Measurements from ENCODE around the gene SCAI.
"Not testable (repeated sequence)": the region's sequence is repeated elsewhere in the genome, so short reads cannot be mapped to it uniquely, and the experiment has no call there.

SCAI gene

GRCh38 chr9:125100822-125101221, 42.5 kb downstream of the SCAI start:
- no peak for DNase-seq

GRCh38 chr9:125099816-125100215, 43.5 kb downstream of the SCAI start:
- no peak for DNase-seq

GRCh38 chr9:125095821-125096443, 47.4 kb downstream of the SCAI start:
- no peak for DNase-seq

GRCh38 chr9:125091121-125091520, 52.2 kb downstream of the SCAI start:
- peak; percentile 11 for DNase-seq

- DNase-seq: no peak
Observed at GRCh38 chr9:125089331-125089730, 54.0 kb downstream of the SCAI start.

- DNase-seq: no peak
Observed at GRCh38 chr9:125088752-125089151, 54.6 kb downstream of the SCAI start.

- DNase-seq: no peak
Observed at GRCh38 chr9:125085703-125086477, 57.4 kb downstream of the SCAI start.

GRCh38 chr9:125082197-125082596, 61.1 kb downstream of the SCAI start:
- not testable (repeated sequence) for DNase-seq

- not testable (repeated sequence) for DNase-seq
Observed at GRCh38 chr9:125080797-125081196, 62.5 kb downstream of the SCAI start.

GRCh38 chr9:125079931-125080330, 63.4 kb downstream of the SCAI start:
- DNase-seq: no peak

- DNase-seq: no peak
Observed at GRCh38 chr9:125075997-125076396, 67.3 kb downstream of the SCAI start.

GRCh38 chr9:125074976-125075375, 68.4 kb downstream of the SCAI start:
- no peak for DNase-seq

- no peak for DNase-seq
Observed at GRCh38 chr9:125066839-125067619, 76.3 kb downstream of the SCAI start.

GRCh38 chr9:125061391-125061790, 81.9 kb downstream of the SCAI start:
- no peak for DNase-seq

GRCh38 chr9:125049212-125050049, 93.9 kb downstream of the SCAI start:
- DNase-seq: no peak

- DNase-seq: no peak
Observed at GRCh38 chr9:125043631-125044030, 99.7 kb downstream of the SCAI start.

- DNase-seq: no peak
Observed at GRCh38 chr9:125043148-125043547, 100.2 kb downstream of the SCAI start.

GRCh38 chr9:125038166-125038565, 105.2 kb downstream of the SCAI start:
- no peak for DNase-seq

GRCh38 chr9:125028041-125028440, 115.3 kb downstream of the SCAI start:
- DNase-seq: no peak

GRCh38 chr9:125024917-125025316, 118.4 kb downstream of the SCAI start:
- no peak for DNase-seq

- DNase-seq: no peak
Observed at GRCh38 chr9:125021069-125021468, 122.3 kb downstream of the SCAI start.

- DNase-seq: not testable (repeated sequence)
Observed at GRCh38 chr9:125015655-125016054, 127.7 kb downstream of the SCAI start.

GRCh38 chr9:125012013-125012412, 131.3 kb downstream of the SCAI start:
- not testable (repeated sequence) for DNase-seq

All from COR-L47 (cell line).